ENCODE results near the gene MICAL3. TPM values are rescaled to one million over a fixed set of nuclear protein-coding genes. Genes with fewer than 3 reads are reported as not detected.

Gene MICAL3
- polyA plus RNA-seq, 1 of the 3 experiments (the other 2 are of a cell fraction) = 83.1 TPM

DNA sequence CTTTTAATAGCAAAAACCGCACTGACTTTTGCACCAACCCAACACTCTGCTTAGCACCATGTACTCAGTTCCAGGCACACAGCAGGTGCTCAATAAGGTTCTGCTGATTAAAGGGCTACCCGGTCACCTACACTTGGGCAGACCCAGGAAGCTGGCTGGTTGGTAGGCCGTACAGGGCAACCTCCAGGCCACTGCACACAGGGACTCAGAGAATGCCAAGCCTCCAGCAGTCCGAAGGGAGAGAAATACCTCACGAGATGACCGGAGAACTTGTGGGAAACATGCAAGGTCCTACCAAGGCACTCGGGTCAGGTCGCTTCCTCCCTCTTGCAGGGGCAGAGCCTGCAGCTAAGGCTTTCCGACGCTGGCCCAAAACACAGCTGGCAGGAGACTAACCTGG is 109.2 kb downstream of the MICAL3 start:
- TF ChIP-seq JUND (IDR thresholded peaks at IDR 0.05) (no peak), GABPA (IDR thresholded peaks at IDR 0.05; ENCODE audit: low read depth) (no peak), RAD21 (IDR thresholded peaks at IDR 0.05; ENCODE audit: low read length) (no peak), SMC3 (IDR thresholded peaks at IDR 0.05; ENCODE audit: low read depth, low read length) (no peak), RCOR1 (IDR thresholded peaks at IDR 0.05; ENCODE audit: low read length) (no peak), POLR2AphosphoS5 (IDR thresholded peaks at IDR 0.05; ENCODE audit: low read depth, low read length) (no peak), USF2 (IDR thresholded peaks at IDR 0.05; ENCODE audit: borderline replicate concordance, low read depth, low read length) (no peak), FOXM1 (IDR thresholded peaks at IDR 0.05; ENCODE audit: low read depth) (no peak), TAF1 (IDR thresholded peaks at IDR 0.05; ENCODE audit: borderline replicate concordance, low read depth, low read length) (no peak), NFIC (IDR thresholded peaks at IDR 0.05; ENCODE audit: borderline replicate concordance) (no peak), NRF1 (IDR thresholded peaks at IDR 0.05; ENCODE audit: low read depth, low read length) (no peak), EP300 (IDR thresholded peaks at IDR 0.05; ENCODE audit: borderline replicate concordance in 1 of 2, low read depth in 1 of 2, low read length in 1 of 2) (no peak), ELF1 (IDR thresholded peaks at IDR 0.05) (no peak), GATA2 (CRISPR knock-in tag; IDR thresholded peaks at IDR 0.05) (no peak), YY1 (IDR thresholded peaks at IDR 0.05; ENCODE audit: low read depth) (no peak), MEF2A (IDR thresholded peaks at IDR 0.05; ENCODE audit: borderline replicate concordance, low read depth) (no peak), FOXJ3 (CRISPR knock-in tag; IDR thresholded peaks at IDR 0.05) (no peak), RXRA (IDR thresholded peaks at IDR 0.05; ENCODE audit: borderline replicate concordance, low read depth) (no peak), RFX5 (IDR thresholded peaks at IDR 0.05; ENCODE audit: low read length) (no peak), CHD2 (IDR thresholded peaks at IDR 0.05; ENCODE audit: low read length, partially characterized antibody) (no peak)
- no peak overlapping the region for H3K27ac ChIP-seq (ENCODE audit: low read depth in 2 of 2, low read length in 1 of 2)
- no peak overlapping the region for H3K9ac ChIP-seq
- no peaks in the 10 kb centered on the region for H3K9me3 ChIP-seq
- WGBS (ENCODE audit: low lambda C conversion rate) = 100% methylated on average over 3 of the region's 10 CpGs
- no peak overlapping the region for H3K4me3 ChIP-seq (ENCODE audit: low read depth in 2 of 2, low read length in 1 of 2)
- no peak overlapping the region for H2AFZ ChIP-seq (ENCODE audit: low read depth)
- H3F3A ChIP-seq (replicated peaks; ENCODE audit: insufficient read depth) = peaks cover 18% of the 10 kb centered on the region
- CTCF ChIA-PET = interaction anchor here (1.6 kb wide), 1 partner anchor 109 kb away, joined by 6 read pairs; the partner anchor contains the start of gene MICAL3
- no peak for DNase-seq
- H3K9me2 ChIP-seq = no peaks in the 10 kb centered on the region
- POLR2A ChIA-PET = no interaction called here
- H3K36me3 ChIP-seq (replicated peaks in 1 of 2; ENCODE audit: control insufficient read depth in 1 of 2, insufficient read depth in 2 of 2, low read length in 1 of 2) = no peaks in the 10 kb centered on the region
- H3K27me3 ChIP-seq (ENCODE audit: insufficient read depth) = no peaks in the 10 kb centered on the region
- H4K20me1 ChIP-seq (ENCODE audit: insufficient read depth) = peaks cover 45% of the 10 kb centered on the region
- H3K4me1 ChIP-seq (ENCODE audit: control insufficient read depth in 1 of 2, insufficient read depth in 2 of 2, low read depth in 1 of 2, low read length in 1 of 2) = peaks cover 14 to 46% of the 10 kb centered on the region in 2 experiments
- H3K4me2 ChIP-seq = no peak overlapping the region
- H3K79me2 ChIP-seq (ENCODE audit: insufficient read depth) = peaks cover 84% of the 10 kb centered on the region

DNA sequence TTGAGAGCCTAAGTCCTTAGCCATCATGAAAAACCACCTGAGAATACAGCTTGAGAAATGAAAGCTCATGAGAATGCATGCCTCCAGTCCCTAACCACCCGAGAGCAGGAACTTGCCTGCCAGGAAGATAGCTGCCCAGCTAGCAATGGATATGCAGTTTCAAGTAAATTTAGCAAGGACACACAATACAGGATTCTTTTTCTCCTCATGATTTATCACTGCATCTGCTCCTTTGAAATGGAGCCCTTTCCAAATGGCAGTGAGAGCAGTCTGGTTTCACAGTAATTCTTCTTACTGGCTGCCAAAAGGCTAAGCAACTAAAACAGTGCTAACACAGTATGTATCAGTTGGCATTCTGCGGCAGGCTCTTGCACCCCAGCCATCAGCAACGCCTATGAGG is 109.9 kb downstream of the MICAL3 start:
- Histone ChIP-seq H3K9me2 (no peaks in the 10 kb centered on the region), H3K27me3 (ENCODE audit: insufficient read depth) (no peaks in the 10 kb centered on the region), H3K4me2 (no peak overlapping the region), H3K4me3 (ENCODE audit: low read depth in 2 of 2, low read length in 1 of 2) (no peak overlapping the region), H2AFZ (ENCODE audit: low read depth) (no peak overlapping the region), H3K79me2 (ENCODE audit: insufficient read depth) (peaks cover 84% of the 10 kb centered on the region), H3K4me1 (ENCODE audit: control insufficient read depth in 1 of 2, insufficient read depth in 2 of 2, low read depth in 1 of 2, low read length in 1 of 2) (peaks cover 20 to 45% of the 10 kb centered on the region in 2 experiments), H3K9ac (no peak overlapping the region), H3K9me3 (no peaks in the 10 kb centered on the region), H3K36me3 (replicated peaks in 1 of 2; ENCODE audit: control insufficient read depth in 1 of 2, insufficient read depth in 2 of 2, low read length in 1 of 2) (no peaks in the 10 kb centered on the region), H3K27ac (ENCODE audit: low read depth in 2 of 2, low read length in 1 of 2) (no peak overlapping the region), H4K20me1 (ENCODE audit: insufficient read depth) (peaks cover 48% of the 10 kb centered on the region), H3F3A (replicated peaks; ENCODE audit: insufficient read depth) (peaks cover 25% of the 10 kb centered on the region)
- TF ChIP-seq FOXJ3 (CRISPR knock-in tag; IDR thresholded peaks at IDR 0.05) = no peak
- no peak for TF ChIP-seq MEF2A (IDR thresholded peaks at IDR 0.05; ENCODE audit: borderline replicate concordance, low read depth)
- no peak for TF ChIP-seq JUND (IDR thresholded peaks at IDR 0.05)
- TF ChIP-seq ZBTB33 (IDR thresholded peaks at IDR 0.05; ENCODE audit: borderline replicate concordance, low read depth) = no peak
- no peak for TF ChIP-seq EP300 (IDR thresholded peaks at IDR 0.05; ENCODE audit: borderline replicate concordance in 1 of 2, low read depth in 1 of 2, low read length in 1 of 2)
- TF ChIP-seq, protein P1, sequence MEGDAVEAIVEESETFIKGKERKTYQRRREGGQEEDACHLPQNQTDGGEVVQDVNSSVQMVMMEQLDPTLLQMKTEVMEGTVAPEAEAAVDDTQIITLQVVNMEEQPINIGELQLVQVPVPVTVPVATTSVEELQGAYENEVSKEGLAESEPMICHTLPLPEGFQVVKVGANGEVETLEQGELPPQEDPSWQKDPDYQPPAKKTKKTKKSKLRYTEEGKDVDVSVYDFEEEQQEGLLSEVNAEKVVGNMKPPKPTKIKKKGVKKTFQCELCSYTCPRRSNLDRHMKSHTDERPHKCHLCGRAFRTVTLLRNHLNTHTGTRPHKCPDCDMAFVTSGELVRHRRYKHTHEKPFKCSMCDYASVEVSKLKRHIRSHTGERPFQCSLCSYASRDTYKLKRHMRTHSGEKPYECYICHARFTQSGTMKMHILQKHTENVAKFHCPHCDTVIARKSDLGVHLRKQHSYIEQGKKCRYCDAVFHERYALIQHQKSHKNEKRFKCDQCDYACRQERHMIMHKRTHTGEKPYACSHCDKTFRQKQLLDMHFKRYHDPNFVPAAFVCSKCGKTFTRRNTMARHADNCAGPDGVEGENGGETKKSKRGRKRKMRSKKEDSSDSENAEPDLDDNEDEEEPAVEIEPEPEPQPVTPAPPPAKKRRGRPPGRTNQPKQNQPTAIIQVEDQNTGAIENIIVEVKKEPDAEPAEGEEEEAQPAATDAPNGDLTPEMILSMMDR (IDR thresholded peaks at IDR 0.05) = no peak
- TF ChIP-seq RAD21 (IDR thresholded peaks at IDR 0.05; ENCODE audit: low read length) = no peak
- no peak for TF ChIP-seq USF2 (IDR thresholded peaks at IDR 0.05; ENCODE audit: borderline replicate concordance, low read depth, low read length)
- ChIA-PET CTCF (no interaction called here), POLR2A (interaction anchor here (0.5 kb wide), 1 partner anchor 288 kb away, joined by 3 read pairs; no protein-coding TSS in a partner anchor)
- WGBS (ENCODE audit: low lambda C conversion rate) = 88% methylated on average over 3 of the region's 3 CpGs
- no peak for DNase-seq
